ENCODE results near the gene MAPK1. TPM values are rescaled to one million over a fixed set of nuclear protein-coding genes. Genes with fewer than 3 reads are reported as not detected.

The MAPK1 gene
- total and polyA plus RNA-seq, 9 of the 15 experiments (the other 6 are each of a cell fraction or from before 2014, with no cell fraction given): 46.3 to 575 (median 283) TPM

DNA sequence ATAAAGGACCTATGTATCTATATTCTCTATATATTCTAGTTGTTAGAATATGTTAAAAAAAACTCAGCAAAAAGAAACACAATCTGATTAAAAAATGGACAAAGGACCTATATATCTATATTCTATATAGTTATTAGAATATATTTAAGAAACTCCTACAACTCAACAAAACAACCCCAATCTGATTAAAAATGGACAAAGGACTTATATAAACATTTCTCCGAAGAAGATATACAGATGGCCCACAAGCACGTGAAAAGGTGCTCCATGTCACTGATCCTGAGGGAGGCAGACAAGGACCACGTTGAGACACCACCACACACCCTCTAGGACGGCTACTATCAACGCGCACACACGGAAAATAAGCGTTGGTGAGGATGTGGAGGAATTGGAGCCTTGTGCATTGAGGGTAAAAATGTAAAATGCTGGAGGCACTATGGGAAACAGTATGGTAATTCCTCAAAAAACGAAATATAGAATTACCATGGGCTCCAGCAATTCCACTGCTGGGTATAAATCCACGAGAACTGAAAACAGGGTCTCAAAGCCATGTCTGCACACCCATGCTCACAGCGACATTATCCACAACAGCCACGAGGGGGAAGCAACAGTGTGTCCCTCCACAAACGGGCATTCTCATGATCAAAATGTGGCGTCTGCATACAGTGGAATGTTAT, 154.6 kb downstream of the MAPK1 start (continued):
- TF ChIP-seq KLF16 (IDR thresholded peaks at IDR 0.05) (no peak), HDAC2 (IDR thresholded peaks at IDR 0.05) (no peak), ZMIZ1 (IDR thresholded peaks at IDR 0.05; ENCODE audit: low read depth in 2 of 2, low read length in 2 of 2) (0 out of 4 replicates have a peak, but pooled peaks of 1 of the 2 experiments have one; percentile 69), ATF7 (IDR thresholded peaks at IDR 0.05) (no peak)
- TF ChIP-seq, protein P1, sequence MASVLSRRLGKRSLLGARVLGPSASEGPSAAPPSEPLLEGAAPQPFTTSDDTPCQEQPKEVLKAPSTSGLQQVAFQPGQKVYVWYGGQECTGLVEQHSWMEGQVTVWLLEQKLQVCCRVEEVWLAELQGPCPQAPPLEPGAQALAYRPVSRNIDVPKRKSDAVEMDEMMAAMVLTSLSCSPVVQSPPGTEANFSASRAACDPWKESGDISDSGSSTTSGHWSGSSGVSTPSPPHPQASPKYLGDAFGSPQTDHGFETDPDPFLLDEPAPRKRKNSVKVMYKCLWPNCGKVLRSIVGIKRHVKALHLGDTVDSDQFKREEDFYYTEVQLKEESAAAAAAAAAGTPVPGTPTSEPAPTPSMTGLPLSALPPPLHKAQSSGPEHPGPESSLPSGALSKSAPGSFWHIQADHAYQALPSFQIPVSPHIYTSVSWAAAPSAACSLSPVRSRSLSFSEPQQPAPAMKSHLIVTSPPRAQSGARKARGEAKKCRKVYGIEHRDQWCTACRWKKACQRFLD (CRISPR knock-in tag; IDR thresholded peaks at IDR 0.05): no peak
- TF ChIP-seq, protein P2, sequence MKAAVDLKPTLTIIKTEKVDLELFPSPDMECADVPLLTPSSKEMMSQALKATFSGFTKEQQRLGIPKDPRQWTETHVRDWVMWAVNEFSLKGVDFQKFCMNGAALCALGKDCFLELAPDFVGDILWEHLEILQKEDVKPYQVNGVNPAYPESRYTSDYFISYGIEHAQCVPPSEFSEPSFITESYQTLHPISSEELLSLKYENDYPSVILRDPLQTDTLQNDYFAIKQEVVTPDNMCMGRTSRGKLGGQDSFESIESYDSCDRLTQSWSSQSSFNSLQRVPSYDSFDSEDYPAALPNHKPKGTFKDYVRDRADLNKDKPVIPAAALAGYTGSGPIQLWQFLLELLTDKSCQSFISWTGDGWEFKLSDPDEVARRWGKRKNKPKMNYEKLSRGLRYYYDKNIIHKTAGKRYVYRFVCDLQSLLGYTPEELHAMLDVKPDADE (conservative IDR thresholded peaks at IDR 0.05; ENCODE audit: control insufficient read depth, low read depth, low read length): no peak
